HG03520 (cell line): ENCODE measurements around the gene XAGE2.

Experiments
- ATAC-seq: cut with Tn5 transposase; IDR thresholded peaks from one replicate; pipeline ENCODE4 v1.9.1; 2021; ENCODE audit warnings: mild to moderate bottlenecking, moderate library complexity; ENCODE audit not compliant: unreplicated experiment

Gene XAGE2

DNA sequence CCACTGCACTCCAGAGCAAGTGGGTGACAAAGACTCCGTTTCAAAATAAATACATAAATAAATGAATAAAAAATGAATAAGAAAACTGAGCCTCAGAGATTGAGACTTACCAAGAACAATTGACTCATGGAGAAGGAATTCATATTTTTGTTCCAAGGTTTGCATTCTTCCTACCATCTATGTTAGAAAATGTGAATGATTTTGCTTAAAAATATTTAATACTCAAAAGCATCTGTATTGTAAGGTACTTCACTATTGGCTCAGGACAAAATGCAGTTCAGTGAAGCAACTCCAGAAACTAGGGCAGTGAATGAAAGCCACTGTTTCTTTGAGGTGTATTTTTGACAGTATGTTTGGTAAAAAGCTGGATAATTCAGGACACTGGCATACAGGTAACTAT lies 54.1 kb downstream of the XAGE2 start:
- ATAC-seq = no peak

DNA sequence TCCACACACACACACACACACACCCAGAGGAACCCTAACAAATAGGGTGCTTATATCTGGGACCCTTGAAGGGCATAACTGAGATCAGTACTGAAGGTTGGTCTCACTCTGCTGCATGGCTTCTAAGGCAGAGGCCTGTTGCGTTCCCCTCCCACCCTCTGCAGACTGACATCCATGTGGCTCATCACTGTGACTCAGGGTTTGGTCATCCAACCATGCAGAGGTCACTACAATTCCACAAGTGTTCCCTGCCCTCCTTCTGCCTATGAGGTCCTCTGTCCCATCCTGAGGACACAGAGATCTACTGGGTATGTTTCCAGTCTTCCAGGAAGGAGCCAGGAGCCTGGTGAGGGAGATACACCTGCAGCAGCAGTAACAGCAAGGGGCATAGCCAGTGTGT lies 55.8 kb downstream of the XAGE2 start:
- no peak for ATAC-seq
